ENCODE data around the gene GART. TPM values are rescaled to one million over a fixed set of nuclear protein-coding genes. Genes with fewer than 3 reads are reported as not detected.

GART gene
- total and polyA plus RNA-seq, 2 experiments from 2014 or later = 54.6 to 61.8 TPM

- no peaks in the 10 kb centered on the region for H4K20me1 ChIP-seq (ENCODE audit: insufficient read depth)
- peak within 1 kb of the TSS; percentile 77 for H3K9ac ChIP-seq
- 0 out of 2 replicates have a peak, but pooled peaks cover 7% of the 10 kb centered on the region for H3K4me1 ChIP-seq (ENCODE audit: insufficient read depth)
- peak within 1 kb of the TSS; percentile 100 for H2AFZ ChIP-seq
- H3K27me3 ChIP-seq (replicated peaks; ENCODE audit: insufficient read depth) = no peaks in the 10 kb centered on the region
- WGBS, 2 experiments (ENCODE audit: low coverage in 1 of 2, low lambda C conversion rate in 2 of 2, missing lambda C conversion rate in 2 of 2) = 1% methylated on average over 38 to 46 of the region's 52 CpGs
- TF ChIP-seq EZH2 (IDR thresholded peaks at IDR 0.05; ENCODE audit: insufficient read depth, poor library complexity, severe bottlenecking) (no peak), EZH2phosphoT487 (IDR thresholded peaks at IDR 0.05; ENCODE audit: insufficient read depth, low read depth) (no peak)
- H3K4me3 ChIP-seq = peak within 1 kb of the TSS; percentile 89
- no peaks in the 10 kb centered on the region for H3K9me2 ChIP-seq (ENCODE audit: insufficient read depth)
- peak; percentile 96 for DNase-seq
- in situ Hi-C loops (cut with MboI) = no loop called here
- no peak within 1 kb of the TSS for H3K27ac ChIP-seq
- peak within 1 kb of the TSS; percentile 89 for H3K4me2 ChIP-seq (ENCODE audit: unreplicated experiment)
- no peaks in the 10 kb centered on the region for H3F3A ChIP-seq (ENCODE audit: insufficient read depth)
- no peaks in the 10 kb centered on the region for H3K79me2 ChIP-seq (ENCODE audit: insufficient read depth)
- H3K36me3 ChIP-seq (ENCODE audit: low read depth) = no peaks in the 10 kb centered on the region
- no peaks in the 10 kb centered on the region for H3K9me3 ChIP-seq (ENCODE audit: low read depth)
Observed at GRCh38 chr21:33491373-33492102, 50.4 kb downstream of the GART start, which contains the start of gene DNAJC28. TSS of gene DNAJC28 (minus strand) at chr21:33491716. CDS start at chr21:33489393, 2,323 bp downstream.

GRCh38 chr21:33490991-33491372 lies 50.9 kb downstream of the GART start:
- Histone ChIP-seq H3K9me2 (ENCODE audit: insufficient read depth) (no peaks in the 10 kb centered on the region), H2AFZ (peak overlapping the region; percentile 100), H3K36me3 (ENCODE audit: low read depth) (no peaks in the 10 kb centered on the region), H3K9ac (peak overlapping the region; percentile 77), H3K4me1 (ENCODE audit: insufficient read depth) (0 out of 2 replicates have a peak, but pooled peaks cover 7% of the 10 kb centered on the region), H3K4me2 (ENCODE audit: unreplicated experiment) (peak overlapping the region; percentile 89), H3K27ac (no peak overlapping the region), H3K27me3 (replicated peaks; ENCODE audit: insufficient read depth) (no peaks in the 10 kb centered on the region), H3K79me2 (ENCODE audit: insufficient read depth) (no peaks in the 10 kb centered on the region), H3F3A (ENCODE audit: insufficient read depth) (no peaks in the 10 kb centered on the region), H4K20me1 (ENCODE audit: insufficient read depth) (no peaks in the 10 kb centered on the region), H3K9me3 (ENCODE audit: low read depth) (no peaks in the 10 kb centered on the region), H3K4me3 (peak overlapping the region; percentile 89)
- peak; percentile 32 for DNase-seq
- in situ Hi-C loops (cut with MboI) = no loop called here
- TF ChIP-seq EZH2 (IDR thresholded peaks at IDR 0.05; ENCODE audit: insufficient read depth, poor library complexity, severe bottlenecking) (no peak), EZH2phosphoT487 (IDR thresholded peaks at IDR 0.05; ENCODE audit: insufficient read depth, low read depth) (no peak)
- 13 to 14% methylated on average over 12 of the region's 12 CpGs for WGBS, 2 experiments (ENCODE audit: low coverage in 1 of 2, low lambda C conversion rate in 2 of 2, missing lambda C conversion rate in 2 of 2)

- H3K9me2 ChIP-seq (ENCODE audit: insufficient read depth) = no peaks in the 10 kb centered on the region
- DNase-seq = no peak
- no peak overlapping the region for H2AFZ ChIP-seq
- no peak overlapping the region for H3K27ac ChIP-seq
- no peaks in the 10 kb centered on the region for H3K9me3 ChIP-seq (ENCODE audit: low read depth)
- in situ Hi-C loops (cut with MboI) = no loop called here
- H3K9ac ChIP-seq = no peak overlapping the region
- no peak for TF ChIP-seq EZH2 (IDR thresholded peaks at IDR 0.05; ENCODE audit: insufficient read depth, poor library complexity, severe bottlenecking)
- no peak for TF ChIP-seq EZH2phosphoT487 (IDR thresholded peaks at IDR 0.05; ENCODE audit: insufficient read depth, low read depth)
- H3K4me3 ChIP-seq = no peak overlapping the region
- H3F3A ChIP-seq (ENCODE audit: insufficient read depth) = no peaks in the 10 kb centered on the region
- H3K4me2 ChIP-seq (ENCODE audit: unreplicated experiment) = no peak overlapping the region
- 80 to 81% methylated on average over 4 of the region's 4 CpGs for WGBS, 2 experiments (ENCODE audit: low coverage in 1 of 2, low lambda C conversion rate in 2 of 2, missing lambda C conversion rate in 2 of 2)
- no peaks in the 10 kb centered on the region for H4K20me1 ChIP-seq (ENCODE audit: insufficient read depth)
- 0 out of 2 replicates have a peak, but pooled peaks cover 7% of the 10 kb centered on the region for H3K4me1 ChIP-seq (ENCODE audit: insufficient read depth)
- no peaks in the 10 kb centered on the region for H3K27me3 ChIP-seq (replicated peaks; ENCODE audit: insufficient read depth)
- H3K79me2 ChIP-seq (ENCODE audit: insufficient read depth) = no peaks in the 10 kb centered on the region
- H3K36me3 ChIP-seq (ENCODE audit: low read depth) = no peaks in the 10 kb centered on the region
Observed at GRCh38 chr21:33488936-33489335, 53.0 kb downstream of the GART start.

- TF ChIP-seq EZH2 (IDR thresholded peaks at IDR 0.05; ENCODE audit: insufficient read depth, poor library complexity, severe bottlenecking) (no peak), EZH2phosphoT487 (IDR thresholded peaks at IDR 0.05; ENCODE audit: insufficient read depth, low read depth) (no peak)
- no peaks in the 10 kb centered on the region for H3K79me2 ChIP-seq (ENCODE audit: insufficient read depth)
- H2AFZ ChIP-seq = no peak overlapping the region
- DNase-seq = no peak
- no peak overlapping the region for H3K27ac ChIP-seq
- in situ Hi-C loops (cut with MboI) = no loop called here
- H3K9ac ChIP-seq = no peak overlapping the region
- no peak overlapping the region for H3K4me3 ChIP-seq
- no peaks in the 10 kb centered on the region for H3K9me3 ChIP-seq (ENCODE audit: low read depth)
- no peaks in the 10 kb centered on the region for H4K20me1 ChIP-seq (ENCODE audit: insufficient read depth)
- 91 to 95% methylated on average over 5 of the region's 5 CpGs for WGBS, 2 experiments (ENCODE audit: low coverage in 1 of 2, low lambda C conversion rate in 2 of 2, missing lambda C conversion rate in 2 of 2)
- no peaks in the 10 kb centered on the region for H3K9me2 ChIP-seq (ENCODE audit: insufficient read depth)
- no peaks in the 10 kb centered on the region for H3K36me3 ChIP-seq (ENCODE audit: low read depth)
- H3K4me1 ChIP-seq (ENCODE audit: insufficient read depth) = 0 out of 2 replicates have a peak, but pooled peaks cover 7% of the 10 kb centered on the region
- no peaks in the 10 kb centered on the region for H3K27me3 ChIP-seq (replicated peaks; ENCODE audit: insufficient read depth)
- no peak overlapping the region for H3K4me2 ChIP-seq (ENCODE audit: unreplicated experiment)
- no peaks in the 10 kb centered on the region for H3F3A ChIP-seq (ENCODE audit: insufficient read depth)
Observed at GRCh38 chr21:33487996-33488395, 53.9 kb downstream of the GART start.

All from GM23248 (cell line).